Panc1 (cell line): ENCODE measurements around the gene DIDO1. TPM values are rescaled to one million over a fixed set of nuclear protein-coding genes. Genes with fewer than 3 reads are reported as not detected.

ENCODE experiments used
- ATAC-seq: fragments of 200-7000 bp; cut with Tn5 transposase; 2 replicates; pipeline ENCODE4 v1.9.1; 2020; ENCODE audit warnings: mild to moderate bottlenecking, moderate library complexity
- BruUV-seq: library from RNA; stranded (reverse); fragments of 400-500 nt; replicated peaks from 2 replicates; lab custom pipeline; 2021; lab: Mats Ljungman, UMichigan
- CTCF ChIA-PET: fragments of 300-600 bp; sonication (Branson Sonifier 250); formaldehyde crosslinking; loops from one replicate; lab custom pipeline; 2022; ENCODE audit warnings: antibody characterized with exemption; lab: Charles Lee
- POLR2A ChIA-PET: fragments of 300-600 bp; sonication (Branson Sonifier 250); formaldehyde crosslinking; loops from one replicate; lab custom pipeline; 2022; ENCODE audit warnings: antibody characterized with exemption; lab: Charles Lee
- DNase-seq: peaks from one replicate; pipeline ENCODE4 v3.0.0-alpha.2; 2010; ENCODE audit warnings: low read depth, low spot score
- H3K27ac ChIP-seq: 2 replicates; pipeline ENCODE4 v1.5.1; 2011; ENCODE audit warnings: mild to moderate bottlenecking, low read length, inconsistent platforms
- H3K27me3 ChIP-seq: fragments of 200-500 bp; sonication (Bioruptor generic); 2 replicates; pipeline ENCODE4 v1.6.0; 2014; ENCODE audit warnings: low read length, inconsistent platforms; ENCODE audit not compliant: control insufficient read depth, insufficient read depth
- H3K36me3 ChIP-seq: fragments of 200-500 bp; sonication (Bioruptor generic); 2 replicates; pipeline ENCODE4 v1.5.1; 2014; ENCODE audit warnings: inconsistent platforms, mild to moderate bottlenecking, low read length, moderate library complexity; ENCODE audit not compliant: control insufficient read depth, insufficient read depth
- H3K4me1 ChIP-seq: 2 replicates; pipeline ENCODE4 v1.5.1; 2011; ENCODE audit warnings: inconsistent platforms, mild to moderate bottlenecking, low read length, moderate library complexity; ENCODE audit not compliant: control insufficient read depth, insufficient read depth
- H3K4me3 ChIP-seq, 2 experiments: 2 replicates each; pipeline ENCODE4 v1.5.1; 2011 to 2012; ENCODE audit warnings: low read depth in 2 of 2, low read length in 2 of 2, mild to moderate bottlenecking in 2 of 2, inconsistent platforms in 1 of 2, moderate library complexity in 1 of 2
- H3K9me3 ChIP-seq: fragments of 200-500 bp; sonication (Bioruptor generic); 2 replicates; pipeline ENCODE4 v1.5.1; 2014; ENCODE audit warnings: low read depth, mild to moderate bottlenecking, inconsistent platforms, low read length, moderate library complexity; ENCODE audit not compliant: control insufficient read depth, insufficient read depth
- POLR2AphosphoS5 ChIP-seq: IDR thresholded peaks from 2 replicates; pipeline ENCODE4 v1.6.1; 2012; ENCODE audit warnings: mild to moderate bottlenecking, low read depth, low read length, moderate library complexity
- REST ChIP-seq, 2 experiments: IDR thresholded peaks; 2 replicates each; pipeline ENCODE4 v1.6.1; 2011 to 2012; ENCODE audit warnings: low read depth in 2 of 2, control low read depth in 1 of 2, low read length in 1 of 2, mild to moderate bottlenecking in 1 of 2, moderate library complexity in 1 of 2; ENCODE audit not compliant: insufficient read depth in 1 of 2
- SIN3A ChIP-seq: IDR thresholded peaks from 2 replicates; pipeline ENCODE4 v1.6.1; 2012; ENCODE audit warnings: low read depth, mild to moderate bottlenecking, low read length, moderate library complexity, borderline replicate concordance; ENCODE audit not compliant: insufficient read depth
- TCF7L2 ChIP-seq: IDR thresholded peaks from 2 replicates; pipeline ENCODE4 v1.6.1; 2011; ENCODE audit warnings: mild to moderate bottlenecking, low read depth, low read length, inconsistent platforms
- in situ Hi-C: cut with HindIII; loops from 2 replicates; pipeline ENCODE4 v1.10.0; 2016; ENCODE audit warnings: low sequenced_read_pairs, low pct_unique_long_range_greater_than_20kb
- intact Hi-C: fragments of 100-400 bp; cut with micrococcal nuclease; formaldehyde crosslinking; loops from one replicate; pipeline ENCODE4 v1.10.0; 2022; ENCODE audit not compliant: unreplicated experiment
- total RNA-seq: library from RNA; stranded (reverse); gene quantifications from one replicate; pipeline ENCODE4 v1.2.1, GENCODE V29; 2021; ENCODE audit not compliant: unreplicated experiment
- TF ChIP-seq, protein P1 (sequence below): fragments of 450-650 bp; IDR thresholded peaks from 2 replicates; pipeline ENCODE4 v1.5.1; 2017; ENCODE audit warnings: mild to moderate bottlenecking

Gene DIDO1
- total RNA-seq, 1 experiment from 2014 or later: 57.3 TPM

DNA sequence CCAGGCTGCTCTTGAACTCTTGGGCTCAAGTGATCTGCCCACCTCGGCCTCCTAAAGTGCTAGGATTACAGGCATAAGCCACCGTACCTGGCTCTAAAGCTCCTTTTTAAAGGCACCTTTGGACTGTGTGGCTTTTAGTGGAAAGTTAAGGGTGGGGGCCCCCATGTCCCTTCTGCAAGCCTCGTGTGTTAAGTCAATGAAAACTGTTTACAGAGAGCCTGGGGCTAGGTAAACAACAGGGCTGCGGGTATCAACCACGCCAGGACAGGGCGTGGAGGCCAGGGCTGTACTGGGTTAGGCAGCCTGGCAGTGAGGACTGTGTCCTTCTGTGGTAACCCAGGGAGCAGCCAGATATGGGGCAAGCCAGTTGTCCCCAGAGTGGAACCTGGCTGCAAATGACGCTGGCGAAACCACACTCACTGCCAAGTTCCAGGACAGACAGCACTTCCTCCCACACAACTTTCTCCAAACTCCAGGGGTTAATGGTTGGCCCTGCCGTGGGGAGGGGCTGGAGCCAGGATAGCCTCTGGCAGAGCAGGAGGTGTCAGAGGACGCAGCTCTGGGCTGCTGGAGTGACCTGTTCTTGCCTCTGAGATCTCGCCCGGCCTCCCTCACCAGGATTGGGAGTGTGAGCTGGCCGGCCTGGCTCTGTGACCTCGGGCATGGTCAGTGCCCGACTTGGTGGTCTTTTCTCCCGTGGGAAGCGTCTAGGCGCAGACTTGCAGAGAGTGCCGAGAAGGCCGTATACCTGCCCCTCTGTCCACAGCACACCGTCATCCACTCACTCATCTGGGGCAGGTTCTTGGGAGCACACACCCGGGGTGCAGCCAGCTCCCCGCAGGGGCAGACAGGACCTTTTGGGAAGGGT lies 29.4 kb upstream of the DIDO1 start:
- Histone ChIP-seq H3K4me3 (no peak overlapping the region), H3K27me3 (no peaks in the 10 kb centered on the region), H3K36me3 (no peaks in the 10 kb centered on the region), H3K9me3 (no peaks in the 10 kb centered on the region), H3K27ac (no peak overlapping the region), H3K4me1 (peaks cover 9% of the 10 kb centered on the region; the same call in 1 of the 2 replicates)
- intact Hi-C loops (no loop called here), in situ Hi-C loops (no loop called here)
- TF ChIP-seq POLR2AphosphoS5 (no peak), SIN3A (no peak), REST (IDR thresholded peaks at IDR 0.05; ENCODE audit: insufficient read depth in 1 of 2, low read depth in 2 of 2, low read length in 1 of 2) (no peak), TCF7L2 (no peak)
- TF ChIP-seq, protein P1, sequence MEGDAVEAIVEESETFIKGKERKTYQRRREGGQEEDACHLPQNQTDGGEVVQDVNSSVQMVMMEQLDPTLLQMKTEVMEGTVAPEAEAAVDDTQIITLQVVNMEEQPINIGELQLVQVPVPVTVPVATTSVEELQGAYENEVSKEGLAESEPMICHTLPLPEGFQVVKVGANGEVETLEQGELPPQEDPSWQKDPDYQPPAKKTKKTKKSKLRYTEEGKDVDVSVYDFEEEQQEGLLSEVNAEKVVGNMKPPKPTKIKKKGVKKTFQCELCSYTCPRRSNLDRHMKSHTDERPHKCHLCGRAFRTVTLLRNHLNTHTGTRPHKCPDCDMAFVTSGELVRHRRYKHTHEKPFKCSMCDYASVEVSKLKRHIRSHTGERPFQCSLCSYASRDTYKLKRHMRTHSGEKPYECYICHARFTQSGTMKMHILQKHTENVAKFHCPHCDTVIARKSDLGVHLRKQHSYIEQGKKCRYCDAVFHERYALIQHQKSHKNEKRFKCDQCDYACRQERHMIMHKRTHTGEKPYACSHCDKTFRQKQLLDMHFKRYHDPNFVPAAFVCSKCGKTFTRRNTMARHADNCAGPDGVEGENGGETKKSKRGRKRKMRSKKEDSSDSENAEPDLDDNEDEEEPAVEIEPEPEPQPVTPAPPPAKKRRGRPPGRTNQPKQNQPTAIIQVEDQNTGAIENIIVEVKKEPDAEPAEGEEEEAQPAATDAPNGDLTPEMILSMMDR: no peak
- ChIA-PET POLR2A (no interaction called here), CTCF (no interaction called here)
- BruUV-seq: no TSS peak
- DNase-seq (no peak), ATAC-seq (peak; percentile 57)

GRCh38 chr20:62953839-62954703 lies 27.8 kb upstream of the DIDO1 start:
- no peak overlapping the region for H3K27ac ChIP-seq
- no peak for DNase-seq
- no peaks in the 10 kb centered on the region for H3K9me3 ChIP-seq
- in situ Hi-C loops: no loop called here
- no TSS peak for BruUV-seq
- no peaks in the 10 kb centered on the region for H3K36me3 ChIP-seq
- no peak overlapping the region for H3K4me3 ChIP-seq
- intact Hi-C loops: no loop called here
- POLR2A ChIA-PET: interaction anchor here (0.7 kb wide), 1 partner anchor 279 kb away, joined by 6 read pairs; no protein-coding TSS in a partner anchor
- ATAC-seq: no peak
- CTCF ChIA-PET: no interaction called here
- no peaks in the 10 kb centered on the region for H3K27me3 ChIP-seq
- peaks cover 9% of the 10 kb centered on the region; the same call in 1 of the 2 replicates for H3K4me1 ChIP-seq
- TF ChIP-seq POLR2AphosphoS5: no peak
- TF ChIP-seq, protein P1: no peak
- no peak for TF ChIP-seq REST (IDR thresholded peaks at IDR 0.05; ENCODE audit: insufficient read depth in 1 of 2, low read depth in 2 of 2, low read length in 1 of 2)
